B cell (primary cell): ENCODE results near the gene NPAS3.

Experiments
- CTCF ChIP-seq: fragments of 200-600 bp; IDR thresholded peaks from one replicate; pipeline ENCODE4 v1.8.0; 2022; ENCODE audit warnings: antibody characterized with exemption, mild to moderate bottlenecking
- EZH2 ChIP-seq: IDR thresholded peaks from 2 replicates; pipeline ENCODE4 v1.6.1; 2012; ENCODE audit warnings: borderline replicate concordance, low read depth, mild to moderate bottlenecking, moderate library complexity, low read length; ENCODE audit not compliant: insufficient read depth, poor library complexity, severe bottlenecking

GRCh38 chr14:33811721-33812120 is 873.0 kb downstream of the NPAS3 start:
- TF ChIP-seq CTCF (no peak), EZH2 (no peak)
